Stimulated activated CD4-positive, alpha-beta T cell treated with anti-CD3 and anti-CD28 coated beads, Interleukin-1b, Interleukin-23, amount 100 ng/mL, for 24 hours (primary cell): ENCODE data around the gene ATP8A1.

Experiments used
- DNase-seq, 4 experiments: peaks; one replicate each; pipeline ENCODE4 v3.0.0-alpha.2; 2020; ENCODE audit warnings: low read depth in 4 of 4, low spot score in 1 of 4

Gene ATP8A1

GRCh38 chr4:42627885-42628646 is 28.8 kb downstream of the ATP8A1 start:
- peak in 2 of 4 experiments; percentile 2 to 16 for DNase-seq

- no peak for DNase-seq
Observed at GRCh38 chr4:42626629-42627146, 30.2 kb downstream of the ATP8A1 start.

GRCh38 chr4:42625329-42625728 is 31.6 kb downstream of the ATP8A1 start:
- no peak for DNase-seq

- no peak for DNase-seq
Observed at GRCh38 chr4:42624551-42624950, 32.4 kb downstream of the ATP8A1 start.

GRCh38 chr4:42618023-42618422 is 38.9 kb downstream of the ATP8A1 start:
- DNase-seq: no peak

GRCh38 chr4:42617030-42617429 is 39.9 kb downstream of the ATP8A1 start:
- DNase-seq: no peak

- no peak for DNase-seq
Observed at GRCh38 chr4:42616572-42616971, 40.3 kb downstream of the ATP8A1 start.

- DNase-seq: no peak
Observed at GRCh38 chr4:42615131-42615763, 41.7 kb downstream of the ATP8A1 start.

- no peak for DNase-seq
Observed at GRCh38 chr4:42612898-42613297, 44.0 kb downstream of the ATP8A1 start.

GRCh38 chr4:42610941-42611340 is 46.0 kb downstream of the ATP8A1 start:
- no peak for DNase-seq

GRCh38 chr4:42609051-42609450 is 47.9 kb downstream of the ATP8A1 start:
- no peak for DNase-seq

- DNase-seq: no peak
Observed at GRCh38 chr4:42608551-42608950, 48.4 kb downstream of the ATP8A1 start.

GRCh38 chr4:42607011-42607726 is 49.7 kb downstream of the ATP8A1 start:
- DNase-seq: no peak

- DNase-seq: no peak
Observed at GRCh38 chr4:42605264-42605663, 51.6 kb downstream of the ATP8A1 start.

- DNase-seq: no peak
Observed at GRCh38 chr4:42603862-42604261, 53.0 kb downstream of the ATP8A1 start.

- no peak for DNase-seq
Observed at GRCh38 chr4:42600578-42600977, 56.3 kb downstream of the ATP8A1 start.

- no peak for DNase-seq
Observed at GRCh38 chr4:42596918-42597317, 60.0 kb downstream of the ATP8A1 start.

GRCh38 chr4:42594888-42595287 is 62.0 kb downstream of the ATP8A1 start:
- DNase-seq: no peak

- no peak for DNase-seq
Observed at GRCh38 chr4:42588909-42589308, 68.0 kb downstream of the ATP8A1 start.

- no peak for DNase-seq
Observed at GRCh38 chr4:42586775-42587174, 70.1 kb downstream of the ATP8A1 start.

GRCh38 chr4:42579903-42580302 is 77.0 kb downstream of the ATP8A1 start:
- DNase-seq: no peak

GRCh38 chr4:42578187-42578586 is 78.7 kb downstream of the ATP8A1 start:
- no peak for DNase-seq
